Osteoblast (primary cell): Measurements from ENCODE around the gene ASB4. TPM values are rescaled to one million over a fixed set of nuclear protein-coding genes. Genes with fewer than 3 reads are reported as not detected.

Experiments
- DNase-seq: peaks from one replicate; pipeline ENCODE4 v3.0.0; 2011; ENCODE audit warnings: low spot score, mixed read lengths; ENCODE audit not compliant: insufficient read length; ENCODE audit errors: missing footprints
- H2AFZ ChIP-seq: 2 replicates; pipeline ENCODE4 v1.6.0; 2011; ENCODE audit warnings: mild to moderate bottlenecking, low read length
- H3K27ac ChIP-seq: 2 replicates; pipeline ENCODE4 v1.5.1; 2011; ENCODE audit warnings: mild to moderate bottlenecking, low read depth, low read length, moderate library complexity
- H3K27me3 ChIP-seq: 2 replicates; pipeline ENCODE4 v1.6.0; 2012; ENCODE audit warnings: mild to moderate bottlenecking, control low read depth, inconsistent platforms, low read length, moderate library complexity; ENCODE audit not compliant: insufficient read depth
- H3K36me3 ChIP-seq: 2 replicates; pipeline ENCODE4 v1.5.1; 2011; ENCODE audit warnings: mild to moderate bottlenecking, low read length, control low read depth, moderate library complexity; ENCODE audit not compliant: insufficient read depth
- H3K4me1 ChIP-seq: 2 replicates; pipeline ENCODE4 v1.5.1; 2011; ENCODE audit warnings: mild to moderate bottlenecking, low read length, control low read depth, moderate library complexity; ENCODE audit not compliant: insufficient read depth
- H3K4me2 ChIP-seq: 2 replicates; pipeline ENCODE4 v1.6.0; 2011; ENCODE audit warnings: mild to moderate bottlenecking, low read length; ENCODE audit not compliant: insufficient read depth
- H3K4me3 ChIP-seq: fragments of 200-600 bp; sonication (generic); 3 replicates; pipeline ENCODE4 v1.5.1; 2012; ENCODE audit warnings: mild to moderate bottlenecking, low read length, inconsistent platforms; ENCODE audit not compliant: insufficient read depth
- H3K79me2 ChIP-seq: 2 replicates; pipeline ENCODE4 v1.6.0; 2012; ENCODE audit warnings: mild to moderate bottlenecking, low read length, control low read depth, inconsistent platforms; ENCODE audit not compliant: insufficient read depth
- H3K9me3 ChIP-seq: 2 replicates; pipeline ENCODE4 v1.5.1; 2011; ENCODE audit warnings: low read depth, low read length, control low read depth
- H4K20me1 ChIP-seq: 2 replicates; pipeline ENCODE4 v1.6.0; 2012; ENCODE audit warnings: mild to moderate bottlenecking, low read length, control low read depth; ENCODE audit not compliant: insufficient read depth
- CTCF ChIP-seq: IDR thresholded peaks from 2 replicates; pipeline ENCODE4 v1.5.1; 2011; ENCODE audit warnings: mild to moderate bottlenecking, low read depth, low read length, moderate library complexity; ENCODE audit errors: extremely low read depth
- total RNA-seq: library from RNA; depleted of rRNA; stranded (reverse); fragments of >200 nt; gene quantifications from 2 replicates; pipeline ENCODE4 v1.2.3, GENCODE V29; 2012

ASB4 gene
- total RNA-seq, 1 donor = not detected

GRCh38 chr7:95491634-95492314 is 6.0 kb downstream of the ASB4 start:
- H3K9me3 ChIP-seq = no peaks in the 10 kb centered on the region
- no peaks in the 10 kb centered on the region for H3K36me3 ChIP-seq
- no peak overlapping the region for H3K4me2 ChIP-seq
- H3K79me2 ChIP-seq = no peaks in the 10 kb centered on the region
- no peaks in the 10 kb centered on the region for H4K20me1 ChIP-seq
- H3K4me3 ChIP-seq = no peak overlapping the region
- no peak for TF ChIP-seq CTCF
- no peaks in the 10 kb centered on the region for H3K4me1 ChIP-seq
- no peak overlapping the region for H3K27ac ChIP-seq
- peaks cover 4% of the 10 kb centered on the region for H3K27me3 ChIP-seq
- H2AFZ ChIP-seq = no peak overlapping the region
- DNase-seq = no peak

DNA sequence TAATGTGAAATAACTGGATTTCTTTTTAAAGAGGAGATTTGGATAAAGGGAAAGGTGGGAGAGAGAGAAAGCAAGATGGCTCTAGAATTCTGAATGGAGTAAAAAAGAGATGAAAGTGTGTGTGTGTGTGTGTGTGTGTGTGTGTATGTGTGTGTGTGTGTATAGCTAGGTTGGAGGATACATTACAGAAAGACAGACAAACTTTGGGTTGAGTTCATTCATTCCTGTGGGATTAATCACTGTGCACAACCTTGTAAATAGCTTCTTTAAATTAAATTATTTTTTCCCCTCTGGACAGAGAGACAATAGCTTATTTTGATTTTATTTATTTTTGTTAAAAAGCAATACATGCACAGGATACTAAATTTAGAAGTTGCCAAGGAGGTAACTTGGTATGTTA is 7.5 kb downstream of the ASB4 start:
- no peak for TF ChIP-seq CTCF
- Histone ChIP-seq H3K27ac (no peak overlapping the region), H3K27me3 (no peaks in the 10 kb centered on the region), H3K79me2 (no peaks in the 10 kb centered on the region), H2AFZ (no peak overlapping the region), H3K36me3 (no peaks in the 10 kb centered on the region), H3K4me3 (no peak overlapping the region), H3K4me1 (no peaks in the 10 kb centered on the region), H3K9me3 (no peaks in the 10 kb centered on the region), H3K4me2 (no peak overlapping the region), H4K20me1 (no peaks in the 10 kb centered on the region)
- no peak for DNase-seq

DNA sequence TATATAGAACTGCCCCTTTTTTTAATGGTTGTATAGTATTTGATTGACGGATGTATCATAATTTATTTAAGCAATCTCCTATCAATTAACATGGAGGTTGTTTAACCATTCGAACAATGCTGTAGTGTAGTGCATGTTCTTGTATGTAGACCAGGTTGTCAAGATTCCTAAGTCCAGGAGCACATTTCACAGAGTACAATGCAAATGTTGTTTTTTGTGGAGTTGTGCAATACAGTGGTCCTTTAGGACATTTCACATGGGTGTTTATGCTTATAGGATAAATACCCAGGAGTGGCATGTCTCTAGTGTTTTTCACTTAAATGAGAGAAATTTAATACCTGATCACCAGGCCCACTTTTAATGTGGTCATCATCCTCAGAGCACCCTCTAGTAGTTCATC is 8.1 kb downstream of the ASB4 start:
- no peak overlapping the region for H2AFZ ChIP-seq
- no peak for DNase-seq
- no peaks in the 10 kb centered on the region for H3K9me3 ChIP-seq
- no peaks in the 10 kb centered on the region for H4K20me1 ChIP-seq
- H3K36me3 ChIP-seq = no peaks in the 10 kb centered on the region
- TF ChIP-seq CTCF = no peak
- H3K4me1 ChIP-seq = no peaks in the 10 kb centered on the region
- H3K79me2 ChIP-seq = no peaks in the 10 kb centered on the region
- H3K27ac ChIP-seq = no peak overlapping the region
- no peak overlapping the region for H3K4me3 ChIP-seq
- H3K27me3 ChIP-seq = no peaks in the 10 kb centered on the region
- no peak overlapping the region for H3K4me2 ChIP-seq

DNA sequence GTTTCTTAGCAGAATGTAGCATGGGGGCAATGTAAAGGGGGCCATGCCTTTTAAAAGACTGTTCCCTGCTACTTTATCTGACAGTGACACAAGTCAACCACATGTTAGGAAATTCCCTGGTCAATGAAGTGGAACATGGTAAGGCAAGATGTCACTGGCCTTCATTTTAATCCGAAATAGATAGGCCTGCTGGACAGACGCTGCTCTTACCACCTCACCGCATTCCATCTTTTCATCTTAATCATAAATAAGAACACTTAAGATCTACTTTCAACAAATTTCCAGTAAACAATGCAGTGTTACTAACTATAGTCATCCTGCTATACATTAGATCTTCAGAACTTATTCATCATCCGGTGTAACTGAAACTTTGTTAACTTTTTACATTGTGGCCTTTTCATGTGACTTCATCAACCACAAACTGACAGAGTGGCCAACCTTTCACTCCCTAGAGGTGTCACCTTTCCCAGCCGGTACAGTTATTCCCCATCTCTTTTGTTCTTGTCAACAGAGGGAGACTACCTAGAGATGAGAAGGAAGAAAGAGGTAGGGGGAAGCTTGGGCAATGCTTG is 15.6 kb downstream of the ASB4 start:
- Histone ChIP-seq H3K9me3 (no peaks in the 10 kb centered on the region), H3K27me3 (peaks cover 2% of the 10 kb centered on the region), H3K79me2 (no peaks in the 10 kb centered on the region), H3K36me3 (no peaks in the 10 kb centered on the region), H3K4me2 (no peak overlapping the region), H3K4me3 (no peak overlapping the region), H4K20me1 (no peaks in the 10 kb centered on the region), H2AFZ (no peak overlapping the region), H3K4me1 (peaks cover 17% of the 10 kb centered on the region), H3K27ac (no peak overlapping the region)
- no peak for TF ChIP-seq CTCF
- DNase-seq = no peak
